Gastrocnemius medialis (tissue), 4 donors: ENCODE data around the gene TMED10. TPM values are rescaled to one million over a fixed set of nuclear protein-coding genes. Genes with fewer than 3 reads are reported as not detected.

Experiments used
- ATAC-seq, 2 donors: fragments of 150-250 bp; one replicate each; pipeline ENCODE4 v1.9.1; 2016
- DNase-seq, 2 donors: peaks; one replicate each; pipeline ENCODE4 v3.0.0-alpha.2; 2019
- H3K27ac ChIP-seq, 4 donors: fragments of 200-600 bp; sonication (generic); 1 replicate in 1 of 4; 2 replicates in 3 of 4; pipeline ENCODE4 v1.5.1; 2016 to 2018; ENCODE audit warnings: mild to moderate bottlenecking in 2 of 4, moderate library complexity in 1 of 4
- H3K27me3 ChIP-seq, 3 donors: fragments of 200-600 bp; sonication (generic) in 2 of 3; 1 replicate in 1 of 3; 2 replicates in 2 of 3; pipeline versions ENCODE4 v1.5.1 to v1.6.0; 2016 to 2019; ENCODE audit warnings: mild to moderate bottlenecking in 1 of 3, moderate library complexity in 1 of 3
- H3K36me3 ChIP-seq, 2 donors: fragments of 200-600 bp; sonication (generic) in 1 of 2; one replicate each; pipeline ENCODE4 v1.5.1; 2017 to 2018
- H3K4me1 ChIP-seq, 2 donors: fragments of 200-600 bp; sonication (generic) in 1 of 2; one replicate each; pipeline ENCODE4 v1.5.1; 2016 to 2017; ENCODE audit warnings: mild to moderate bottlenecking in 2 of 2
- H3K4me3 ChIP-seq, 4 donors: fragments of 200-600 bp; sonication (generic) in 3 of 4; 1 replicate in 1 of 4; 2 replicates in 3 of 4; pipeline ENCODE4 v1.5.1; 2016 to 2019; ENCODE audit warnings: mild to moderate bottlenecking in 2 of 4
- H3K9me3 ChIP-seq, 3 donors: fragments of 200-600 bp; sonication (generic) in 2 of 3; 1 replicate in 1 of 3; 2 replicates in 2 of 3; pipeline ENCODE4 v1.5.1; 2016 to 2019
- CTCF ChIP-seq, 5 experiments: fragments of 450-650 bp in 3 of 5; fragments of 200-600 bp in 2 of 5; sonication (generic) in 2 of 5; IDR thresholded peaks in 4 of 5; conservative IDR thresholded peaks in 1 of 5; 1 replicate in 4 of 5; 2 replicates in 1 of 5; pipeline ENCODE4 v1.5.1; 2016 to 2019; ENCODE audit warnings: antibody characterized with exemption in 5 of 5, mild to moderate bottlenecking in 3 of 5, moderate library complexity in 3 of 5
- POLR2A ChIP-seq, 2 donors: fragments of 450-650 bp; IDR thresholded peaks; one replicate each; pipeline ENCODE4 v1.6.1; 2017; ENCODE audit warnings: antibody characterized with exemption in 2 of 2, mild to moderate bottlenecking in 2 of 2, moderate library complexity in 2 of 2
- in situ Hi-C, 4 donors: fragments of 200-750 bp; cut with MboI; loops; one replicate each; pipeline versions ENCODE4 v1.15.0 to v1.8.0; 2017; ENCODE audit warnings: low sequenced_read_pairs in 4 of 4
- intact Hi-C: fragments of 100-400 bp; cut with DNase I; formaldehyde crosslinking; loops from one replicate; pipeline ENCODE4 v1.15.1; 2023; ENCODE audit warnings: low total_unique reads
- total RNA-seq, 4 donors: library from RNA; depleted of rRNA; stranded (reverse); fragments of >200 nt; gene quantifications; one replicate each; pipeline versions ENCODE4 v1.1.0 to v1.2.3, GENCODE V29; 2016

The TMED10 gene
- total RNA-seq, 4 donors from 2014 or later: 161 to 362 (median 255) TPM

DNA sequence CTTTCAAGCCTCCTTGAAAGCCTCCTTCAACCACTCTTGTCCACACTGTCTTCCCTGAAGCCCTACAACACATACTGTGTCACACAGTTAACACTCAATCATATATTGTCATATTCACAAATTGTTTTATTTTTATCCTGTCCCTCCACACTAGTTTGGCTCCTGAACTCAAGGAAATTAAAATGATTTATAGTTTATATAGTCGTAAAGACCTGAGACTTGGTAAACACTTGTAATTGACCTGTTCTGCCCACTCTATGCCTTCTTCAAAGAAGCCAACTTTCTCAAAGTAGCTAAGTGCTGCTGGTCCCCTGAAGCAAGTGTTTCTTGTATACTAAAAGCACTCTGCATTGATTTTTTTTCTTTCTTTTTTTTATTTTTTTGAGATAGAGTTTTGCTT, 33.9 kb downstream of the TMED10 start:
- intact Hi-C loops: no loop called here

GRCh38 chr14:75141967-75142366, 34.4 kb downstream of the TMED10 start:
- TF ChIP-seq POLR2A (IDR thresholded peaks at IDR 0.05): no peak
- TF ChIP-seq CTCF (IDR thresholded peaks at IDR 0.05 in 4 of 5, conservative IDR thresholded peaks at IDR 0.05 in 1 of 5): peak in 2 of 5 experiments; percentile 23 to 38
- in situ Hi-C loops: loop anchor here in 2 of 4 donors (10.0 to 25.0 kb wide), 2 partner anchors 343 to 345 kb away; no protein-coding TSS in a partner anchor
- DNase-seq (no peak), ATAC-seq (no peak)
- Histone ChIP-seq H3K27ac (peak overlapping the region; percentile 60 to 95 (median 82)), H3K4me1 (peaks cover 56 to 63% of the 10 kb centered on the region in 2 donors), H3K27me3 (no peaks in the 10 kb centered on the region), H3K9me3 (no peaks in the 10 kb centered on the region), H3K36me3 (peaks cover 0 to 6% of the 10 kb centered on the region in 2 donors), H3K4me3 (no peak overlapping the region)
- intact Hi-C loops: no loop called here

More for the DNA sequence above, 33.9 kb downstream of the TMED10 start:
- H3K4me1 ChIP-seq: peaks cover 61 to 68% of the 10 kb centered on the region in 2 donors
- DNase-seq: no peak
- H3K36me3 ChIP-seq: peaks cover 0 to 8% of the 10 kb centered on the region in 2 donors
- ATAC-seq: no peak
- TF ChIP-seq POLR2A (IDR thresholded peaks at IDR 0.05): no peak
- TF ChIP-seq CTCF (IDR thresholded peaks at IDR 0.05 in 4 of 5, conservative IDR thresholded peaks at IDR 0.05 in 1 of 5): no peak
- in situ Hi-C loops: loop anchor here in 2 of 4 donors (10.0 to 25.0 kb wide), 2 partner anchors 342 to 345 kb away; no protein-coding TSS in a partner anchor
- H3K9me3 ChIP-seq: no peaks in the 10 kb centered on the region
- no peaks in the 10 kb centered on the region for H3K27me3 ChIP-seq
- H3K27ac ChIP-seq: peak overlapping the region; percentile 60 to 95 (median 82)
- H3K4me3 ChIP-seq: no peak overlapping the region

GRCh38 chr14:75141062-75141461, 35.4 kb downstream of the TMED10 start:
- H3K36me3 ChIP-seq: peaks cover 0 to 3% of the 10 kb centered on the region in 2 donors
- no peak overlapping the region for H3K4me3 ChIP-seq
- H3K9me3 ChIP-seq: no peaks in the 10 kb centered on the region
- DNase-seq (no peak), ATAC-seq (no peak)
- TF ChIP-seq POLR2A (IDR thresholded peaks at IDR 0.05): no peak
- TF ChIP-seq CTCF (IDR thresholded peaks at IDR 0.05 in 4 of 5, conservative IDR thresholded peaks at IDR 0.05 in 1 of 5): no peak
- peak overlapping the region in 2 of 4 donors; percentile 27 to 93 for H3K27ac ChIP-seq
- intact Hi-C loops: no loop called here
- peaks cover 49 to 54% of the 10 kb centered on the region in 2 donors for H3K4me1 ChIP-seq
- no peaks in the 10 kb centered on the region for H3K27me3 ChIP-seq
- in situ Hi-C loops: loop anchor here in 2 of 4 donors (10.0 to 25.0 kb wide), 2 partner anchors 344 to 346 kb away; no protein-coding TSS in a partner anchor

DNA sequence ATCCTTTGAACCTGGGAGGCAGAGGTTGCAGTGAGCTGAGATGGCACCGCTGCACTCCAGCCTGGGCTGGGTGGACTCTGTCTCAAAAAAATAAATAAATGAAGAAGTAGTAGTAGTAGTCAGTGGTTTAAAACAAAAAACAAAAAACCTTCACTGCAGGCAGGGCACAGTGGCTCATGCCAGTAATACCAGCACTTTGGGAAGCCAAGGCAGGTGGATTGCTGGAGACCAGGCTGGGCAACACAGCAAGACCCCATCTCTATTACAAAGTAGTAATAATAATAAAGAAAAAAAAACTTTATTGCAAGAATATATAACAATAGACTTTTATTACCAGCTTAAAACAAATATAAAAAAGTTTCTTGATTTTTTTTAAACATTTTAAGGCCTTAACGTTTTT, 35.8 kb downstream of the TMED10 start:
- in situ Hi-C loops (loop anchor here in 2 of 4 donors (10.0 to 25.0 kb wide), 2 partner anchors 344 to 347 kb away; no protein-coding TSS in a partner anchor), intact Hi-C loops (no loop called here)
- H3K27ac ChIP-seq: no peak overlapping the region
- no peak for ATAC-seq
- no peak for DNase-seq
- no peaks in the 10 kb centered on the region for H3K27me3 ChIP-seq
- H3K4me3 ChIP-seq: no peak overlapping the region
- no peak for TF ChIP-seq POLR2A (IDR thresholded peaks at IDR 0.05)
- no peak for TF ChIP-seq CTCF (IDR thresholded peaks at IDR 0.05 in 4 of 5, conservative IDR thresholded peaks at IDR 0.05 in 1 of 5)
- H3K36me3 ChIP-seq: peaks cover 0 to under 1% of the 10 kb centered on the region in 2 donors
- H3K4me1 ChIP-seq: peaks cover 44 to 53% of the 10 kb centered on the region in 2 donors
- no peaks in the 10 kb centered on the region for H3K9me3 ChIP-seq
